ENCODE results near the gene NTRK2.

Gene NTRK2

GRCh38 chr9:85020791-85021190, 351.3 kb downstream of the NTRK2 start (continued):
- TF ChIP-seq ZNF391 (tag by site-specific recombination; IDR thresholded peaks at IDR 0.05; ENCODE audit: borderline replicate concordance, low read depth) (no peak), ZNF266 (tag by site-specific recombination; IDR thresholded peaks at IDR 0.05; ENCODE audit: low read depth) (no peak), ZNF114 (tag by site-specific recombination; IDR thresholded peaks at IDR 0.05) (no peak), PRDM6 (tag by site-specific recombination; IDR thresholded peaks at IDR 0.05) (no peak), SCRT1 (tag by site-specific recombination; IDR thresholded peaks at IDR 0.05; ENCODE audit: borderline replicate concordance) (no peak), HOXC10 (CRISPR knock-in tag; IDR thresholded peaks at IDR 0.05) (no peak), ZNF692 (tag by site-specific recombination; IDR thresholded peaks at IDR 0.05) (no peak), ZNF830 (tag by site-specific recombination; IDR thresholded peaks at IDR 0.05; ENCODE audit: low read depth) (no peak), PRDM2 (tag by site-specific recombination; IDR thresholded peaks at IDR 0.05; ENCODE audit: borderline replicate concordance) (no peak)

- Histone ChIP-seq H3K36me3 (ENCODE audit: control insufficient read depth in 2 of 2, insufficient read depth in 1 of 2, low read length in 2 of 2) (no peaks in the 10 kb centered on the region), H3K27ac (ENCODE audit: extremely low read depth, low read depth, low read length) (no peak overlapping the region), H3K4me3 (ENCODE audit: low read depth, low read length) (no peak overlapping the region), H3K9me3 (ENCODE audit: control insufficient read depth, insufficient read depth, low read depth, low read length) (no peaks in the 10 kb centered on the region), H3K4me1 (ENCODE audit: control insufficient read depth, insufficient read depth, low read length) (no peaks in the 10 kb centered on the region)
- ChIA-PET POLR2A (no interaction called here), CTCF (interaction anchor here (0.6 to 0.7 kb wide), 2 partner anchors 30 to 92 kb away, joined by 3 to 5 read pairs; no protein-coding TSS in a partner anchor)
- TF ChIP-seq ZNF529 (tag by site-specific recombination; IDR thresholded peaks at IDR 0.05; ENCODE audit: insufficient replicate concordance): no peak
- TF ChIP-seq HOXA7 (CRISPR knock-in tag; IDR thresholded peaks at IDR 0.05; ENCODE audit: borderline replicate concordance): no peak
- no peak for TF ChIP-seq ZSCAN4 (tag by site-specific recombination; IDR thresholded peaks at IDR 0.05)
- TF ChIP-seq ZNF549 (tag by site-specific recombination; IDR thresholded peaks at IDR 0.05): no peak
- no peak for TF ChIP-seq RBAK (tag by site-specific recombination; IDR thresholded peaks at IDR 0.05)
- no peak for TF ChIP-seq ZNF561 (tag by site-specific recombination; IDR thresholded peaks at IDR 0.05; ENCODE audit: borderline replicate concordance)
- TF ChIP-seq PRDM10 (tag by site-specific recombination; IDR thresholded peaks at IDR 0.05): no peak
- TF ChIP-seq GLIS1 (tag by site-specific recombination; IDR thresholded peaks at IDR 0.05): no peak
- TF ChIP-seq ZNF280D (tag by site-specific recombination; IDR thresholded peaks at IDR 0.05): no peak
- TF ChIP-seq KLF1 (tag by site-specific recombination; IDR thresholded peaks at IDR 0.05): no peak
Measured at GRCh38 chr9:85021686-85022085, 352.2 kb downstream of the NTRK2 start.

All from HEK293 (cell line).